OCI-LY7 (cell line): ENCODE measurements around the gene PDS5B. TPM values are rescaled to one million over a fixed set of nuclear protein-coding genes. Genes with fewer than 3 reads are reported as not detected.

Experiments
- BruUV-seq: library from RNA; stranded (reverse); fragments of 400-500 nt; replicated peaks from 2 replicates; lab custom pipeline; 2021; lab: Mats Ljungman, UMichigan
- CTCF ChIA-PET: fragments of 300-600 bp; sonication (Branson Sonifier 250); formaldehyde crosslinking; loops from one replicate; lab custom pipeline; 2022; ENCODE audit warnings: antibody characterized with exemption; ENCODE audit not compliant: unreplicated experiment; lab: Charles Lee
- POLR2A ChIA-PET: fragments of 300-600 bp; sonication (Branson Sonifier 250); formaldehyde crosslinking; loops from one replicate; lab custom pipeline; 2022; ENCODE audit warnings: antibody characterized with exemption; lab: Charles Lee
- DNase-seq: peaks from one replicate; pipeline ENCODE4 v3.0.0-alpha.2; 2015; ENCODE audit warnings: low spot score
- H2AFZ ChIP-seq: fragments of 200-600 bp; sonication (generic), shearing (Covaris generic); 2 replicates; pipeline ENCODE4 v1.6.1; 2014; ENCODE audit warnings: mild to moderate bottlenecking, antibody characterized with exemption, low read length, moderate library complexity
- H3K27ac ChIP-seq: fragments of 200-600 bp; sonication (generic); 2 replicates; pipeline ENCODE4 v1.5.1; 2014; ENCODE audit warnings: mixed run types, low read depth, mild to moderate bottlenecking, moderate library complexity, low read length, inconsistent platforms; ENCODE audit not compliant: poor library complexity, severe bottlenecking
- H3K36me3 ChIP-seq: fragments of 200-600 bp; sonication (generic); 2 replicates; pipeline ENCODE4 v1.6.1; 2014; ENCODE audit warnings: mild to moderate bottlenecking, antibody characterized with exemption, low read length, moderate library complexity, mixed read lengths; ENCODE audit not compliant: insufficient read depth
- H3K4me1 ChIP-seq: fragments of 200-600 bp; sonication (generic); 2 replicates; pipeline ENCODE4 v1.5.1; 2014; ENCODE audit warnings: mild to moderate bottlenecking, low read length; ENCODE audit not compliant: insufficient read depth, poor library complexity, severe bottlenecking
- H3K4me2 ChIP-seq: fragments of 200-600 bp; sonication (generic); 2 replicates; pipeline ENCODE4 v1.6.1; 2014; ENCODE audit warnings: mild to moderate bottlenecking, low read length
- H3K4me3 ChIP-seq: fragments of 200-600 bp; sonication (generic); 2 replicates; pipeline ENCODE4 v1.5.1; 2014; ENCODE audit warnings: mild to moderate bottlenecking, low read depth, low read length; ENCODE audit not compliant: poor library complexity, severe bottlenecking
- H3K79me2 ChIP-seq: fragments of 200-600 bp; sonication (generic); 2 replicates; pipeline ENCODE4 v1.6.1; 2016; ENCODE audit warnings: low read depth, mild to moderate bottlenecking, low read length, moderate library complexity, mixed read lengths; ENCODE audit not compliant: insufficient read depth
- H3K9me2 ChIP-seq: fragments of 200-600 bp; sonication (generic); 2 replicates; pipeline ENCODE4 v1.6.1; 2016; ENCODE audit warnings: mild to moderate bottlenecking, low read length, mixed read lengths; ENCODE audit not compliant: insufficient read depth
- H3K9me3 ChIP-seq: fragments of 200-600 bp; sonication (generic); 2 replicates; pipeline ENCODE4 v1.6.1; 2014; ENCODE audit warnings: mild to moderate bottlenecking, mixed run types, low read length, mixed read lengths
- H4K20me1 ChIP-seq: fragments of 200-600 bp; sonication (generic); 2 replicates; pipeline ENCODE4 v1.6.1; 2014; ENCODE audit warnings: mild to moderate bottlenecking, antibody characterized with exemption, low read length, moderate library complexity, mixed read lengths; ENCODE audit not compliant: insufficient read depth
- EZH2phosphoT487 ChIP-seq: fragments of 200-600 bp; sonication (generic); IDR thresholded peaks from 2 replicates; pipeline ENCODE4 v1.6.1; 2018; ENCODE audit warnings: low read depth, borderline replicate concordance, mild to moderate bottlenecking, mixed run types, antibody characterized with exemption, low read length, moderate library complexity, mixed read lengths
- intact Hi-C: fragments of 100-400 bp; cut with micrococcal nuclease; formaldehyde crosslinking; loops from one replicate; pipeline ENCODE4 v1.10.0; 2022; ENCODE audit not compliant: unreplicated experiment
- total RNA-seq, 2 experiments: library from RNA; depleted of rRNA in 1 of 2; stranded (reverse); fragments of >200 nt in 1 of 2; shearing (Covaris generic) in 1 of 2; gene quantifications; 2 replicates each; pipeline ENCODE4 v1.2.3, GENCODE V29; 2014 to 2022
- TF ChIP-seq, protein P1 (sequence below): fragments of 200-600 bp; sonication (generic); conservative IDR thresholded peaks from 2 replicates; pipeline ENCODE4 v1.5.1; 2014; ENCODE audit warnings: mild to moderate bottlenecking, antibody characterized with exemption, low read length, moderate library complexity, mixed read lengths

Gene PDS5B
- total RNA-seq, 2 experiments from 2014 or later: 34.1 to 70.4 TPM

GRCh38 chr13:32791545-32792172 is 205.4 kb downstream of the PDS5B start:
- Histone ChIP-seq H3K4me3 (no peak overlapping the region), H3K27ac (no peak overlapping the region), H3K9me2 (no peaks in the 10 kb centered on the region), H3K79me2 (no peaks in the 10 kb centered on the region), H3K4me2 (no peak overlapping the region), H4K20me1 (no peaks in the 10 kb centered on the region), H3K36me3 (peaks cover 4% of the 10 kb centered on the region), H3K4me1 (peaks cover 9% of the 10 kb centered on the region), H3K9me3 (no peaks in the 10 kb centered on the region), H2AFZ (no peak overlapping the region)
- ChIA-PET CTCF (no interaction called here), POLR2A (no interaction called here)
- intact Hi-C loops: no loop called here
- TF ChIP-seq EZH2phosphoT487: no peak
- TF ChIP-seq, protein P1, sequence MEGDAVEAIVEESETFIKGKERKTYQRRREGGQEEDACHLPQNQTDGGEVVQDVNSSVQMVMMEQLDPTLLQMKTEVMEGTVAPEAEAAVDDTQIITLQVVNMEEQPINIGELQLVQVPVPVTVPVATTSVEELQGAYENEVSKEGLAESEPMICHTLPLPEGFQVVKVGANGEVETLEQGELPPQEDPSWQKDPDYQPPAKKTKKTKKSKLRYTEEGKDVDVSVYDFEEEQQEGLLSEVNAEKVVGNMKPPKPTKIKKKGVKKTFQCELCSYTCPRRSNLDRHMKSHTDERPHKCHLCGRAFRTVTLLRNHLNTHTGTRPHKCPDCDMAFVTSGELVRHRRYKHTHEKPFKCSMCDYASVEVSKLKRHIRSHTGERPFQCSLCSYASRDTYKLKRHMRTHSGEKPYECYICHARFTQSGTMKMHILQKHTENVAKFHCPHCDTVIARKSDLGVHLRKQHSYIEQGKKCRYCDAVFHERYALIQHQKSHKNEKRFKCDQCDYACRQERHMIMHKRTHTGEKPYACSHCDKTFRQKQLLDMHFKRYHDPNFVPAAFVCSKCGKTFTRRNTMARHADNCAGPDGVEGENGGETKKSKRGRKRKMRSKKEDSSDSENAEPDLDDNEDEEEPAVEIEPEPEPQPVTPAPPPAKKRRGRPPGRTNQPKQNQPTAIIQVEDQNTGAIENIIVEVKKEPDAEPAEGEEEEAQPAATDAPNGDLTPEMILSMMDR: no peak
- no TSS peak for BruUV-seq
- DNase-seq: peak; percentile 52

DNA sequence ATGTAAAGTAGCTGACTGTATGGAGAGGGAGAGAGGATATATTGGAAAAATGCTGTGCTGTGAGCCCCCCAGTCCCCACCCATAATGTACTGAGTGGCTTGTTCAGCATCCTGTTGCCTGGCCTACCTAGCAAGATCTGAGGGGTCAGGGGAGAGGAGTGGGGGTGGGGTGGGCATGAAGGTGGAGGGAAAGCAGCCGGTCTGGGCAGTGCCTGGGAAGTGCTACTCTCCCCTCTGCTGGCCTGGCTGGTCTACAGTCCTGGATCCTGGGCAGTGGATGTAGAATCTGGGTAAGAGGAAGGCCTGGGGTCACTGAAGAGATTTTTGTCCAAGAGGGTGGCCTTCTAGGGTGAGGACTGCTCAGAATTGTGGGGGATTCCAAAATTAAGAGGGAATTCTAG is 210.5 kb downstream of the PDS5B start:
- ChIA-PET CTCF (no interaction called here), POLR2A (no interaction called here)
- no peaks in the 10 kb centered on the region for H3K79me2 ChIP-seq
- H3K9me2 ChIP-seq: no peaks in the 10 kb centered on the region
- no peaks in the 10 kb centered on the region for H3K9me3 ChIP-seq
- DNase-seq: no peak
- no peak overlapping the region for H3K4me2 ChIP-seq
- H3K36me3 ChIP-seq: no peaks in the 10 kb centered on the region
- no peak for TF ChIP-seq EZH2phosphoT487
- TF ChIP-seq, protein P1: no peak
- intact Hi-C loops: no loop called here
- no TSS peak for BruUV-seq
- no peaks in the 10 kb centered on the region for H4K20me1 ChIP-seq
- H3K4me1 ChIP-seq: peaks cover 2% of the 10 kb centered on the region
- H2AFZ ChIP-seq: no peak overlapping the region
- H3K4me3 ChIP-seq: no peak overlapping the region
- H3K27ac ChIP-seq: no peak overlapping the region

DNA sequence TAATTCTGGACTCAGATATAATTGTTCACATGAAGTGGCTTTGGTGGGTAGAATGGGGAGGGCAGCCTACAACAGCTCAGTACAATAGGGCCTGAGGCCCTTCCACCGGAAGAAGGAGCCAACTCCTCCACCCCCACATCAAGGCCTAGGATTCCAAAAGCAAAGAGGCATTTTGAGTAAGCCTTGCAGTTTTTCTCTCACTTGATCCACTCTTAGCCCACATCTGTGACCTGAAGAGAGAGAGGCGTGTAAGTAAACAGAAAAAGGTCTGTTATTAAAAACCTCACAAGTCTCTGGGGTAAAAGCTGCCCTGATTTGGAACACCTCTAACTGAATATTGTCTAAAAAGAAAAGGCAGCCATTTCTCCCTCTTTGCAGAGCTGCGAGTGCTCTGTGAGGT is 215.9 kb downstream of the PDS5B start:
- Histone ChIP-seq H2AFZ (no peak overlapping the region), H3K36me3 (no peaks in the 10 kb centered on the region), H3K9me2 (no peaks in the 10 kb centered on the region), H3K4me2 (no peak overlapping the region), H3K4me1 (no peaks in the 10 kb centered on the region), H3K79me2 (no peaks in the 10 kb centered on the region), H3K4me3 (no peak overlapping the region), H3K9me3 (no peaks in the 10 kb centered on the region), H3K27ac (no peak overlapping the region), H4K20me1 (no peaks in the 10 kb centered on the region)
- POLR2A ChIA-PET: interaction anchor here (1.0 to 1.1 kb wide), 2 partner anchors 11 to 14 kb away, joined by 3 read pairs; no protein-coding TSS in a partner anchor
- TF ChIP-seq, protein P1: no peak
- TF ChIP-seq EZH2phosphoT487: no peak
- intact Hi-C loops: no loop called here
- CTCF ChIA-PET: no interaction called here
- DNase-seq: no peak
- BruUV-seq: no TSS peak
